A673 (cell line): ENCODE data around the gene ZBTB1. TPM values are rescaled to one million over a fixed set of nuclear protein-coding genes. Genes with fewer than 3 reads are reported as not detected.

Experiments
- BruUV-seq: library from RNA; stranded (reverse); fragments of 400-500 nt; replicated peaks from 2 replicates; lab custom pipeline; 2021; lab: Mats Ljungman, UMichigan
- CTCF ChIA-PET: fragments of 300-600 bp; sonication (Branson Sonifier 250); formaldehyde crosslinking; loops from one replicate; lab custom pipeline; 2022; ENCODE audit warnings: antibody characterized with exemption; lab: Charles Lee
- POLR2A ChIA-PET: fragments of 300-600 bp; sonication (Branson Sonifier 250); formaldehyde crosslinking; loops from one replicate; lab custom pipeline; 2022; ENCODE audit warnings: antibody characterized with exemption; ENCODE audit not compliant: low non-redundant PET; lab: Charles Lee
- DNase-seq: peaks from one replicate; pipeline ENCODE4 v3.0.0-alpha.2; 2015; ENCODE audit warnings: low spot score
- H3K27ac ChIP-seq: fragments of 200-600 bp; sonication (generic); 2 replicates; pipeline ENCODE4 v1.5.1; 2016; ENCODE audit warnings: mixed run types, low read depth, mild to moderate bottlenecking, mixed read lengths, antibody characterized with exemption, low read length; ENCODE audit not compliant: poor library complexity, severe bottlenecking
- H3K27me3 ChIP-seq: fragments of 200-600 bp; sonication (generic); replicated peaks from 2 replicates; pipeline ENCODE4 v1.6.1; 2017; ENCODE audit warnings: mixed run types, low read depth, mild to moderate bottlenecking, mixed read lengths, antibody characterized with exemption, low read length; ENCODE audit not compliant: insufficient read depth, poor library complexity
- H3K36me3 ChIP-seq: fragments of 200-600 bp; sonication (generic); 2 replicates; pipeline ENCODE4 v1.6.1; 2016; ENCODE audit warnings: mixed run types, mild to moderate bottlenecking, mixed read lengths, antibody characterized with exemption, low read length; ENCODE audit not compliant: insufficient read depth, poor library complexity, severe bottlenecking
- H3K4me1 ChIP-seq: fragments of 200-600 bp; sonication (generic); 2 replicates; pipeline ENCODE4 v1.6.1; 2017; ENCODE audit warnings: mixed run types, mild to moderate bottlenecking, mixed read lengths, antibody characterized with exemption, low read length; ENCODE audit not compliant: insufficient read depth, poor library complexity, severe bottlenecking
- H3K4me3 ChIP-seq: fragments of 200-600 bp; sonication (generic); 2 replicates; pipeline ENCODE4 v1.5.1; 2016; ENCODE audit warnings: low read depth, mixed run types, mild to moderate bottlenecking, mixed read lengths, low read length; ENCODE audit not compliant: poor library complexity, severe bottlenecking
- H3K9me3 ChIP-seq: fragments of 200-600 bp; sonication (generic); 2 replicates; pipeline ENCODE4 v1.6.1; 2016; ENCODE audit warnings: mixed run types, low read depth, mild to moderate bottlenecking, mixed read lengths, antibody characterized with exemption, low read length; ENCODE audit not compliant: poor library complexity, severe bottlenecking
- CTCF ChIP-seq: fragments of 300-800, 200-600 bp; sonication (generic); conservative IDR thresholded peaks from 2 replicates; pipeline ENCODE4 v1.5.1; 2017; ENCODE audit warnings: low read depth, mild to moderate bottlenecking, antibody characterized with exemption, low read length, moderate library complexity, mixed read lengths
- EZH2 ChIP-seq: fragments of 200-600 bp; sonication (generic); IDR thresholded peaks from 2 replicates; pipeline ENCODE4 v1.6.1; 2017; ENCODE audit warnings: borderline replicate concordance, low read depth, mild to moderate bottlenecking, mixed read lengths, antibody characterized with exemption, low read length; ENCODE audit not compliant: poor library complexity, severe bottlenecking
- intact Hi-C: fragments of 100-400 bp; cut with micrococcal nuclease; formaldehyde crosslinking; loops from one replicate; pipeline ENCODE4 v1.10.0; 2022; ENCODE audit not compliant: unreplicated experiment
- total RNA-seq: library from RNA; stranded (reverse); gene quantifications from 2 replicates; pipeline ENCODE4 v1.2.3, GENCODE V29; 2021

ZBTB1 gene
- total RNA-seq, 1 experiment from 2014 or later: 37.7 TPM

GRCh38 chr14:64476438-64476837 lies 28.1 kb upstream of the ZBTB1 start:
- POLR2A ChIA-PET: no interaction called here
- H3K36me3 ChIP-seq: no peaks in the 10 kb centered on the region
- intact Hi-C loops: loop anchor here (5.0 kb wide), 1 partner anchor 134 kb away; no protein-coding TSS in a partner anchor
- no peaks in the 10 kb centered on the region for H3K9me3 ChIP-seq
- H3K4me3 ChIP-seq: no peak overlapping the region
- no TSS peak for BruUV-seq
- no peak for TF ChIP-seq EZH2
- H3K4me1 ChIP-seq: peaks cover 10% of the 10 kb centered on the region
- H3K27ac ChIP-seq: no peak overlapping the region
- H3K27me3 ChIP-seq: no peaks in the 10 kb centered on the region
- CTCF ChIA-PET: no interaction called here
- DNase-seq: no peak

GRCh38 chr14:64478634-64479250 lies 25.8 kb upstream of the ZBTB1 start:
- Histone ChIP-seq H3K27ac (no peak overlapping the region), H3K36me3 (no peaks in the 10 kb centered on the region), H3K4me3 (no peak overlapping the region), H3K27me3 (no peaks in the 10 kb centered on the region), H3K4me1 (peaks cover 4% of the 10 kb centered on the region), H3K9me3 (no peaks in the 10 kb centered on the region)
- peak; percentile 37 for DNase-seq
- BruUV-seq: no TSS peak
- CTCF ChIA-PET: interaction anchor here (0.6 to 1.0 kb wide), 3 partner anchors 61 to 141 kb away, joined by 3 to 7 read pairs (median 4); no protein-coding TSS in a partner anchor
- peak; percentile 62 for TF ChIP-seq CTCF
- no peak for TF ChIP-seq EZH2
- intact Hi-C loops: loop anchor here (5.0 kb wide), 1 partner anchor 136 kb away; no protein-coding TSS in a partner anchor
- POLR2A ChIA-PET: no interaction called here

GRCh38 chr14:64488590-64489099 lies 15.9 kb upstream of the ZBTB1 start:
- Histone ChIP-seq H3K4me3 (no peak overlapping the region), H3K27me3 (no peaks in the 10 kb centered on the region), H3K4me1 (no peaks in the 10 kb centered on the region), H3K27ac (no peak overlapping the region), H3K9me3 (no peaks in the 10 kb centered on the region), H3K36me3 (peaks cover 41% of the 10 kb centered on the region)
- no peak for DNase-seq
- TF ChIP-seq CTCF (no peak), EZH2 (no peak)
- ChIA-PET CTCF (no interaction called here), POLR2A (interaction anchor here (0.6 kb wide), 1 partner anchor 27 kb away, joined by 5 read pairs; no protein-coding TSS in a partner anchor)
- intact Hi-C loops: no loop called here
- no TSS peak for BruUV-seq

- H3K4me1 ChIP-seq: no peaks in the 10 kb centered on the region
- BruUV-seq: no TSS peak
- ChIA-PET CTCF (no interaction called here), POLR2A (no interaction called here)
- DNase-seq: no peak
- H3K4me3 ChIP-seq: no peak overlapping the region
- intact Hi-C loops: no loop called here
- H3K36me3 ChIP-seq: peaks cover 32% of the 10 kb centered on the region
- H3K27me3 ChIP-seq: no peaks in the 10 kb centered on the region
- no peak overlapping the region for H3K27ac ChIP-seq
- no peak for TF ChIP-seq CTCF
- TF ChIP-seq EZH2: no peak
- no peaks in the 10 kb centered on the region for H3K9me3 ChIP-seq
Observed at GRCh38 chr14:64491637-64492036, 12.9 kb upstream of the ZBTB1 start.
